SIG-M5 (cell line): ENCODE data around the gene IL6R.

Source experiments
- DNase-seq: peaks from one replicate; lab custom pipeline; 2025; lab: John Stamatoyannopoulos, UW

The IL6R gene

DNA sequence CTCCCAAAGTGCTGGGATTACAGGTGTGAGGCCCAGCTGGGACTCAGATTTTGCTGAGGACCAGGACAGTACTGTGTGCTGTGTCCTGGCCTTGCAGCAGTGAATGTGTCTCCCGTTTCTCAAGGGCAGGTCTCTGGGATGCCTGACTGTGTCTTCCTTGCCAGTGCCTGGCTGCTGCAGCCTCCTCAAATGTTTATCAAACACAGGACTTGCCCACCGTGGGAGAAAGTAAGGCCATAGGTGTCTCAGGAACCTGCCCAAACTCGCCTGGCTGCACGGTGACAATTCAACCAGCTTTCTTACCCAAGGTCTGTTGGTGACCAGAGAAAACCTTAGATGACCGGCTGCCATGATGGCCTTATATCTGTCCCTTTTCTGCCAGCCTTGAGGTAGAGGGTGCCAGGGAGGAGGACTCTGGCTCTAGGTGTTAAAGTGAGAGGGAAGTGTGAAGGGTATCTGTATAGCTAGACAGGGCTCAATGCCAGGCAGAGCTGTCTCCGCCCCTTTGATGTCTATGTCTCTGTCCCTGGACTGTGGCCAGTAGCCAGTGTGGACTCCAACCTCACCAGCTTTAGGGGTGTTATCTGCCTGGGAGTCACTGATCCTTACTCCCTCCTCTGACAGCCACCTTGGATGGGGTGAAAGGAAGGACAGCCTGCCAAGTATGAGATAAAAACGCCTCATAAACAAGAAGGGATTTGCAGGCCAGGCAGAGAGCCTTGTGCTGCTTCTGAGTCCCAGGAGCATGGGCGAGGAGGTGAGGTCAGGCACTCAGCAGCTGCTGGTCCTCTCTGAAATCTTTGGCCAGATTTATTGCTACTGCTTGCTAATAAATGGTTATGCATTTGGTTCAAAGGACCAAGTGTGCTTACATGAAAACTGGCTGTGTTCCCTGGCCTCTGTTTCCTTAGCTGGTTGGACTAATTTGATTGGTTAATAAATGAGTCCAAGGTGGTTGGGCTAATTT, 22.3 kb downstream of the IL6R start:
- no peak for DNase-seq

GRCh38 chr1:154429118-154429517, 24.0 kb downstream of the IL6R start:
- no peak for DNase-seq

GRCh38 chr1:154429841-154430611, 24.9 kb downstream of the IL6R start:
- DNase-seq, result no peak

DNA sequence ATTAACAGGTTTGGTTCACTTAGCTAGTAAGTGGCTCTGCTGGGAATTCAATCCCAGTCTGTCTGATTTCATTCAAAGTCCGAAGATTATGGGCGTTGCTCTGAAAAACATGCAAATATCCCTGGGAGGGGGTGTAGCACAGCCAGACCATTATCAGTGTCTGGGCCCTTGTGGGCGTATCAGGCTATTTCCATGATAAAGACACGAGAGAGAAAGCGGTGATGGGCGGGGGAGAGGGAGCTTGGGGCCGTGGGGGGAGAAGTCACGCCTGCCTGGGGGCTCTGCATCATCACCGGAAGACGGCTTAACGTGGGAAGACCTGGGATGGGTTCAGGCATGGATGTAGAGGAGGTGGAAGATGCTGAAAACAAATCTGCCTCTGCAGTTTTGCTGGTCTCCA, 25.8 kb downstream of the IL6R start:
- DNase-seq, result no peak

- no peak for DNase-seq
Observed at GRCh38 chr1:154431586-154432373, 26.6 kb downstream of the IL6R start.

DNA sequence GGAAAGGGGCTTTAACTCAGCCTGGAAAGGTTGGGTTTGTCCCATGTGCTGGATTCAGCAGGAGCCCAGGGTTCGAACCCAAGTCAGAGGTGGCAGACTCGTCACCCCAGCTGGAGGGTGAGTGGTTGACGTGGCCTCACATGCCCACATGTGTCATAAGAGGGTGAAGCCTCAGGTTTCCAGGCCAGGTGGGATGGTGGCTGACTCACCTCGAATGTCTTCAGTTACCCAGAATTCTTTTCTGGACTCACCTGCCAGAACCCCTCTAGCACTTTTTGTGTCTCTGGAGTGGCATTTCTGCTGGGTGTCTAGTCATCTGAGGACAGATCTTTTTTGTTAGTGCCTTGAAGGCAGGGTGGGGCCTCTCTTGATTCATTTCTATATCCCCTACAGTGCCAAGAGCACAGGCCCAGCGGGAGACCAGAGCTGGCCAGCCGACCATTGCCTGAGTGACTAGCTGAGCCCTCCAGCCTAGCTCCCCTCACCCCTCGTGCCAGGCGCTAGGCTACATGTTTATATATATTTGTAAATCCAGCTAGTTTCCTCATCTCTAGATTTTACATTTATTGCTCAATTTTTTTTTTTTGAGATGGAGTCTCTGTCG, 28.1 kb downstream of the IL6R start:
- no peak for DNase-seq

DNA sequence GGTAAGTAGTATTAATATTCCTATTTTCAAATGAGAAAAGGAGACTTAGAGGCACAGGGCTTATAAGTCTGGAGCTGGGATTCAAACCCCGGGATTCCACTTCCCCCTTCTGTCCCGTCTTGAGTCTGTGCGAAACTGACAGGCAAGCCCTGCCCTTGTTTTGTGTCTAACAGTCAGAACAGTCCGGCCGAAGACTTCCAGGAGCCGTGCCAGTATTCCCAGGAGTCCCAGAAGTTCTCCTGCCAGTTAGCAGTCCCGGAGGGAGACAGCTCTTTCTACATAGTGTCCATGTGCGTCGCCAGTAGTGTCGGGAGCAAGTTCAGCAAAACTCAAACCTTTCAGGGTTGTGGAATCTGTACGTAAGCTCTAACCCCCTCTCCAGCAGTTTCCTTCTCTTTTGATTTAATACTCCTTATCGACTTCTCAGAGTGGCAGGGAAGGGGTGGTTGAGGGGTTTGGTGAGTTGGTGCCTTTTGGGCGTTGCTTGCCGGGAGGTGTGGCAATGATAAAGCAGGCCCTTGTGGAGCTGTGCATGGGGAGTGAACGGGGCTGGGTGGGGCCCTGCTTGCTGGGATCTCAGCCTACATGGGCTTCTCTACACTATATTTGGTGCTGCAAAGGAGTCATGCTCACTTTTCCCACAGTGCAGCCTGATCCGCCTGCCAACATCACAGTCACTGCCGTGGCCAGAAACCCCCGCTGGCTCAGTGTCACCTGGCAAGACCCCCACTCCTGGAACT, 29.4 kb downstream of the IL6R start:
- no peak for DNase-seq

DNA sequence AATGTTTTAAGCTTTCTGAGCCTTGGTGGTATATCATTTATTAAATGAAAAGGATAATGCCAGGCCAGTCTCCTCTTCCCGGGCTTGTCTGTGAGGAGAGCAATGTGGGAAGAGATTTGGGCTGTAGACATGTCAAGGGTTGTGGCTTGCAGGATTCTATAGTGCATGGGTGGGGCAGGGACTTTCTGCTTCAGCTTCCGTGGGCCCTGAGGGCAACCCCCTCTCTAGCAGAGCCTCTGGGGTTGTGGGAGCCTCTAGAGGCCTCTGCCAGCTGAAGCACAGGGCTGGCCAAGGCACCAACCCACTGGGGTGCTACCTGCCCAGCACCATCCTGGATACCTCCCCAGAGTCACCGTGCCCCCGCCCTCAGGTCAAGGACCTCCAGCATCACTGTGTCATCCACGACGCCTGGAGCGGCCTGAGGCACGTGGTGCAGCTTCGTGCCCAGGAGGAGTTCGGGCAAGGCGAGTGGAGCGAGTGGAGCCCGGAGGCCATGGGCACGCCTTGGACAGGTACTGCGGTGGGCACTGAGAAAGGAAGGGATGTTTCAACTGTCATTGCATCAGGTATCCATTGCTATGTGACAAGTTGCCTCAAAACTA, 30.6 kb downstream of the IL6R start:
- DNase-seq, result no peak

DNA sequence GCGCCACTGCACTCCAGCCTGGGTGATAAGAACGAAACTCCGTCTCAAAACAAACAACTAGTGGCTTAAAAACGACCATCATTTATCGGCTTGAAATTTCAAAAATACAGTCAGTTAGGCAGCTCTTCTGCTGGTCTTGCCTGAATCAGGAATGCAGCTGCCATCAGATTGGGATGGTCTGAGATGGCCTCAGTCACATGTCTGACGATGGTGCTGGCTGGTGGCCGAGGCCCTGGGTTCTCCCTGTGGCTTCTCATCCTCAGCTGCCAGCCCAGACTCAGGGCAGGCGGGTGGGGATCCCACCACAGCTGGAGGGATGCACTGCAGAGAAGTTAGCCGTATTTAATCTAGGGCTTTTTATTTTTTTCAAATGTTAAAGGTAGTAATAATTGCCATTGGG, 31.3 kb downstream of the IL6R start:
- DNase-seq, result no peak

DNA sequence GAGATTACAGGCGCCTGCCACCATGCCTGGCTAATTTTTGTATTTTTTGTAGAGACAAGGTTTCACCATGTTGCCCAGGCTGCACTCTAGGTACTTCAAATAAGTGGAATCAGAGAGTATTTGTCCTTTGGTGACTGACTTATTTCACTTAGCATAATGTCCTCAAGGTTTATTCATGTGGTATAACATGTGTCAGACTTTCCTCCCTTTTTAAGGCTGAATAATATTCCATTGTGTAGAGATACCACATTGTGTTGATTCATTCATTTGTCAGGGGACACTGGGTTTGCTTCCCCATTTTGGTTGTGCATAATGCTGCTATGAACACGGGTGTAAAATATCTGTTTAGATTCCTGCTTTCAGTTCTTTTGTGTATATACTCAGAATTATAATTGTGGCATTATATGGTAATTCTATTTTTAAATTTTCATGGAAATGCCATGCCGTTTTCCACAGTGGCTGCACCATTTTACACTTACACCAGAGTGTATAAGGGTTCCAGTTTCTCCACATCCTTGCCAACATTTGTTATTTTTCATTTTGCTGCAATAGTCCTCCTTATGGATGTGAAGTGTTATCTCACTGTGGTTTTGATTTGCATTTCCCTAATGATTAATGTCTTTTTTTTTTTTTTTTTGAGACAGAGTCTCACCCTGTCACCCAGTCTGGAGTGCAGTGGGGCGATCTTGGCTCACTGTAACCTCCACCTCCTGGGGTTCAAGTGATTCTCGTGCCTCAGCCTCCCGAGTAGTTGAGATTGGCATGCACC, 35.1 kb downstream of the IL6R start:
- no peak for DNase-seq

DNA sequence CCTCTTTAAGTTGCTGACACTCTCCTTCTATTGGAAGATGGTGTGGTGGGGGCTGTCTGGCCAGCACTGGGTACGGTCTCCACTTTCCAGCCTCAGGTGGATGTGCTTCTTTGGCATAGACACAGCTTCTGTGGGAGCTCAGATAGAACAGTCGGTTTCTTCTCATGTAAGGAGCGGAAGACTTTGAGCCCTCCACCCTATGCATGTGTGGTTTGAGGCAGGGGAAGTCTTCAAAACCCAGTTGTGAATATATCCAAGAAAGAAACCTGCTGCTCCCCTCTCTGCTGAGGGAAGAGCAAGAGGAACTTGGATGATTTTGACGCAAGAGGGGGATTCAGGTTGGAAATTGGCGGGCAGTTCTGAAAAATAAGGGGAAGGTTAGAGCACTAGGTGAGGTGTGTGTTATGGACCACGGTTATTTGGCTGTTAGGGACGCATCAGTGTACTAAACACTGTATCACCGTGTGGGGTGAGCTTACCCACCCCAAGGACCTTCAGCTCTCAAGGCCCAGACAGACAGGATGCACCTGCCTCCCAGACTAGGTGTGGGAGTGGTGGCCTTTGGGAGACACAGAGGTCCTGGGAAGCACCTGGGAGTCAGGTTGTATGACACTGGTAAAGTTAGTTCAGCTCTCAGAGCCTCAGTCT, 36.2 kb downstream of the IL6R start:
- no peak for DNase-seq

DNA sequence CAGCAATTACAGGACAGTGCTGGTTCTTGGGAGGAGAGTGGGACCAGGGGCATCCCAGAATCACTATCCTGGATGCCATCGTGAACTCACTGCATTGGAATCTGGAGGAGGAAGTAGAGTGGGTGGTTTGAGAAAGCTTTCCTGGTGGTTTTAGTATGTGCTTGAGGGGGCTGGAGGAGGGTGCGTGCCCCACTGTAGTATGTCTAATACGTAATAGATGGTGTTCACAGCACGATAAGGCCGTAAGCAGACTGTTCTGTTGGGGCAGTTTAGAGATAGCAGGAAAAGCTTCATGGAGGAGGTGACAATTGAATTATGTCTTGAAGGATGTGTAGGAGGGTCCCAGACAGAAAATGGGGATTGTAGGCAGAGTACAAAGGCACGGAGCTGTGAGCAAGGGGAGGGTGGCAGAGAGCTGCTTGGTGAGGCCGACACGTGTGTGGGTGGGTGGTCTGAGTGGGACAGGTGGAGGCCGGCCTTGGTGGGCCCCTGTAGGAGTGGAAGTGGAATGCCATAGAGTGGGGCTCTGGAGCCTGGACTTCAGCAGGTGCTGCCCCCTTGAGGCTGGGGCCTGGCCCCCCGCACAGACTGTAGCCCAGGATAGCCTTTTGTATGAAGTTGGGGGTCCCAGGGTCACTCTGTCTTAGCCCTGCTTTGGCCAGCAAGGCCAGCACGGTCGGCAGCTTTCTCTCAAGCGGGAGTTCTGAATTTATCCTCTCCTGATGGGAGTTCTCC, 37.0 kb downstream of the IL6R start:
- no peak for DNase-seq

DNA sequence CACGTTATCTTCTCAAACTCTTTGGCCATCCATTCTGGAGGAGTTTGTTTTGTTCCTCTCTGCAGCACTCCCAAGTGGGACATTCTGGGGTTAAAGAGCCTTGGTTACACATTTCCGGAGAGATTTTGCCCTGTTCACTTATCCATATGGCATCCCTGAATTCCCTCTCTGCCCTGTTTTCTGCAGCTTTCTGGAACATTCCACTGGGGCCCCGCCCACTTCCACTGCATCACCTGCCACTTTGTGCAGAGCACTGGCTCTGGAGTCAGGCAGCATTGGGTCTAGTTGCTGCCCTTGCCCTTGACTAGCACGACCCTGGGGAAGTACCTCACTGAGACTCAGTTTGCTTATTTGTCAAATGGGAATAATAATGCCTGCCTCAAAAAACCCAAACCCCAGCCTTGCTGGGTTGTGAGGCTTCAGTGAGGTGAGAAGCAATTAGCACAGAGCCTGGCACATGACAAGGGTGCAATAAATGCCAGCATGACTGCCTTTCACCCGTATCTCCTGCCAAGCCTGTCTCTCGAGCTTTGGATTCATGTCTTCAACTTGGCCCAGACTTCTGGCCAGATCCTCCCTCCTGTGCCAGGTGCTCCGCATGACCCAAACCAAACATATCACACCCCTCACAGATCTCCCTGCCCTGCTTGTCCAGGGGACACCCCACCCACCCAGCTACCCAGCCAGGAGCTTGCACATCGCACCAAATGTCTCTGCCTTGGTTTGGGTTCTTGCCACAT, 38.3 kb downstream of the IL6R start:
- no peak for DNase-seq

- no peak for DNase-seq
Observed at GRCh38 chr1:154445040-154445472, 39.9 kb downstream of the IL6R start.

DNA sequence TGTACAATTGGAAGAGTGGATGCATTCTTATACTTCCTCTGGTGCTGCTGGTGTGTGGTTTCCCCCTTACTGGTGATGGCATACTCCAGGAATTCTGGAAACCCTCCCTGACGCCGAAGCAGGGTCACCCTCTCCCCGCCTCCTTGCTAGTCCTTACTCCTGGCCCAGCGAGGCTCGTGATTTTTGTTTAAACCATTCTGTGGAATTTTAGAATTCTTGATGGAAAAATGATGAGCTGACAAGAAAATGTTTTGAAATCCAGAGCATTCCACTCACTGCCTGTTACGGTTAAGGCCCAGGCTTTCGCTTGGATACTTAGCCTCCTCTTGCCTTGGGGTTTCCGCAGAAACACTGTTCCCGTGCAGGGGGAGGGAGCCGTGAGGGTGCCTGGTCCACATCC, 41.1 kb downstream of the IL6R start:
- no peak for DNase-seq

- DNase-seq, result no peak
Observed at GRCh38 chr1:154446789-154447188, 41.6 kb downstream of the IL6R start.

- no peak for DNase-seq
Observed at GRCh38 chr1:154448331-154448811, 43.2 kb downstream of the IL6R start.

GRCh38 chr1:154453161-154453560, 48.0 kb downstream of the IL6R start:
- DNase-seq, result no peak
